Lower lobe of right lung (tissue), 2 donors: ENCODE measurements around the gene KLHL14. TPM values are rescaled to one million over a fixed set of nuclear protein-coding genes. Genes with fewer than 3 reads are reported as not detected.

Experiments
- ATAC-seq, 2 donors: fragments of 200-7000 bp; cut with Tn5 transposase; one replicate each; pipeline ENCODE4 v1.9.1; 2020 to 2022; ENCODE audit warnings: mild to moderate bottlenecking in 2 of 2, moderate library complexity in 2 of 2
- DNase-seq: peaks from one replicate; pipeline ENCODE4 v3.0.0-alpha.2; 2020
- H3K27ac ChIP-seq: fragments of 200-600 bp; one replicate; pipeline ENCODE4 v1.8.0; 2022
- H3K27me3 ChIP-seq: fragments of 200-600 bp; one replicate; pipeline ENCODE4 v1.8.0; 2022; ENCODE audit warnings: low read depth
- H3K36me3 ChIP-seq: fragments of 200-600 bp; one replicate; pipeline ENCODE4 v1.8.0; 2022; ENCODE audit warnings: mild to moderate bottlenecking
- H3K4me1 ChIP-seq: fragments of 200-600 bp; one replicate; pipeline ENCODE4 v1.8.0; 2022
- H3K4me3 ChIP-seq: fragments of 200-600 bp; one replicate; pipeline ENCODE4 v1.8.0; 2022; ENCODE audit warnings: mild to moderate bottlenecking
- H3K9me3 ChIP-seq: fragments of 200-600 bp; one replicate; pipeline ENCODE4 v1.8.0; 2022
- CTCF ChIP-seq: fragments of 200-600 bp; IDR thresholded peaks from one replicate; pipeline ENCODE4 v1.8.0; 2022; ENCODE audit warnings: antibody characterized with exemption, mild to moderate bottlenecking
- intact Hi-C: fragments of 100-400 bp; cut with DNase I; formaldehyde crosslinking; loops from one replicate; pipeline ENCODE4 v1.11.0; 2022
- long read RNA-seq: library from polyadenylated mRNA; unstranded; transcript quantifications from one replicate; pipeline ENCODE4 v2.0.0, GENCODE V29; 2021
- total RNA-seq: library from RNA; stranded (reverse); fragmentation: NEBNext Ultra II Directional; extraction: Animal tissue kit (Norgen Biotek cat#: 25700); gene quantifications from one replicate; pipeline ENCODE4 v1.2.1, GENCODE V29; 2021
- donor health status: DM: no; HTN: yes; CAD: no; lungs with severe emphysema.

Gene KLHL14
- 0.24 TPM for total RNA-seq
- long read RNA-seq, partial matches to known transcripts = 1 of 2 reads
- long read RNA-seq, other reads (novel, unspliced or antisense) = 1 of 2 reads

GRCh38 chr18:32772581-32773381, at the start of gene KLHL14:
Gene KLHL14, minus strand, starts transcription at chr18:32773023. Its CDS starts 2,432 bp downstream, at chr18:32770591.
- no peak for DNase-seq
- H3K27ac ChIP-seq = no peak within 1 kb of the TSS
- no peak for TF ChIP-seq CTCF
- no peaks in the 10 kb centered on the region for H3K36me3 ChIP-seq
- intact Hi-C loops = no loop called here
- peak within 1 kb of the TSS; percentile 47 for H3K4me3 ChIP-seq
- H3K9me3 ChIP-seq = peaks cover 3% of the 10 kb centered on the region
- H3K27me3 ChIP-seq = peaks cover 31% of the 10 kb centered on the region
- ATAC-seq = no peak
- peaks cover 13% of the 10 kb centered on the region for H3K4me1 ChIP-seq

GRCh38 chr18:32822197-32822596, 49.4 kb upstream of the KLHL14 start:
- Histone ChIP-seq H3K9me3 (no peaks in the 10 kb centered on the region), H3K36me3 (no peaks in the 10 kb centered on the region), H3K27me3 (no peaks in the 10 kb centered on the region), H3K27ac (no peak overlapping the region), H3K4me3 (no peak overlapping the region), H3K4me1 (no peaks in the 10 kb centered on the region)
- intact Hi-C loops = no loop called here
- ATAC-seq (no peak), DNase-seq (no peak)
- no peak for TF ChIP-seq CTCF

GRCh38 chr18:32815881-32816280, 43.1 kb upstream of the KLHL14 start:
- no peak for ATAC-seq
- intact Hi-C loops = no loop called here
- no peak for DNase-seq
- Histone ChIP-seq H3K27ac (no peak overlapping the region), H3K36me3 (no peaks in the 10 kb centered on the region), H3K27me3 (no peaks in the 10 kb centered on the region), H3K4me3 (no peak overlapping the region), H3K4me1 (no peaks in the 10 kb centered on the region), H3K9me3 (no peaks in the 10 kb centered on the region)
- TF ChIP-seq CTCF = no peak

GRCh38 chr18:32812342-32812741, 39.5 kb upstream of the KLHL14 start:
- TF ChIP-seq CTCF = no peak
- no peaks in the 10 kb centered on the region for H3K27me3 ChIP-seq
- no peaks in the 10 kb centered on the region for H3K4me1 ChIP-seq
- ATAC-seq (no peak), DNase-seq (no peak)
- H3K27ac ChIP-seq = no peak overlapping the region
- no peaks in the 10 kb centered on the region for H3K9me3 ChIP-seq
- intact Hi-C loops = no loop called here
- H3K4me3 ChIP-seq = no peak overlapping the region
- no peaks in the 10 kb centered on the region for H3K36me3 ChIP-seq

- no peak overlapping the region for H3K27ac ChIP-seq
- ATAC-seq = no peak
Observed at GRCh38 chr18:32810314-32810713, 37.5 kb upstream of the KLHL14 start.

More at GRCh38 chr18:32810314-32810713, 37.5 kb upstream of the KLHL14 start:
- Histone ChIP-seq H3K9me3 (no peaks in the 10 kb centered on the region), H3K36me3 (no peaks in the 10 kb centered on the region), H3K27me3 (no peaks in the 10 kb centered on the region), H3K4me1 (no peaks in the 10 kb centered on the region), H3K4me3 (no peak overlapping the region)
- intact Hi-C loops = no loop called here
- no peak for DNase-seq
- TF ChIP-seq CTCF = no peak
